Fibroblast of pulmonary artery (primary cell): ENCODE results near the gene TCTN2.

Experiments
- DNase-seq: peaks from one replicate; pipeline ENCODE4 v3.0.0-alpha.2; 2010; ENCODE audit warnings: low read depth
- H3K4me3 ChIP-seq: replicated peaks from 2 replicates; pipeline ENCODE4 v1.5.1; 2011; ENCODE audit warnings: low read depth, mild to moderate bottlenecking, control low read depth, low read length, moderate library complexity
- CTCF ChIP-seq: IDR thresholded peaks from 2 replicates; pipeline ENCODE4 v1.5.1; 2011; ENCODE audit warnings: mild to moderate bottlenecking, control low read depth, low read length, inconsistent platforms; ENCODE audit errors: missing control alignments

Gene TCTN2

GRCh38 chr12:123645878-123646277 lies 25.0 kb upstream of the TCTN2 start:
- DNase-seq = no peak
- no peak for TF ChIP-seq CTCF
- no peak overlapping the region for H3K4me3 ChIP-seq

GRCh38 chr12:123648401-123648800 lies 22.5 kb upstream of the TCTN2 start:
- DNase-seq = no peak
- no peak for TF ChIP-seq CTCF
- no peak overlapping the region for H3K4me3 ChIP-seq

- TF ChIP-seq CTCF = no peak
- no peak overlapping the region for H3K4me3 ChIP-seq
- DNase-seq = no peak
These were observed 16.7 kb upstream of the TCTN2 start for GRCh38 chr12:123654129-123654701.

- H3K4me3 ChIP-seq = no peak overlapping the region
- no peak for TF ChIP-seq CTCF
- no peak for DNase-seq
These were observed 15.5 kb upstream of the TCTN2 start for GRCh38 chr12:123655420-123655819.

- no peak overlapping the region for H3K4me3 ChIP-seq
- no peak for DNase-seq
- no peak for TF ChIP-seq CTCF
These were observed 14.5 kb upstream of the TCTN2 start for GRCh38 chr12:123656392-123656791.

GRCh38 chr12:123657211-123657610 lies 13.7 kb upstream of the TCTN2 start:
- no peak for DNase-seq
- no peak for TF ChIP-seq CTCF
- no peak overlapping the region for H3K4me3 ChIP-seq

GRCh38 chr12:123659996-123660727 lies 10.8 kb upstream of the TCTN2 start:
- peak; percentile 90 for DNase-seq
- H3K4me3 ChIP-seq = no peak overlapping the region
- TF ChIP-seq CTCF = no peak
